Memory B cell (primary cell): Measurements from ENCODE around the gene KRT3.

Experiments
- ATAC-seq: fragments of 150-1000 bp; cut with Tn5 transposase; 2 replicates; pipeline ENCODE4 v1.10.0; 2021; ENCODE audit warnings: low read depth, mild to moderate bottlenecking, moderate library complexity
- DNase-seq, 2 donors: peaks; one replicate each; pipeline ENCODE4 v3.0.0; 2022; ENCODE audit warnings: low spot score in 2 of 2
- H3K27ac Mint-ChIP-seq: one replicate; pipeline ENCODE4 v1.8.0; 2022; ENCODE audit warnings: mild to moderate bottlenecking, moderate library complexity, mixed read lengths
- H3K27me3 Mint-ChIP-seq: one replicate; pipeline ENCODE4 v1.8.0; 2022; ENCODE audit warnings: mixed read lengths
- H3K36me3 Mint-ChIP-seq: one replicate; pipeline ENCODE4 v1.8.0; 2022; ENCODE audit warnings: mild to moderate bottlenecking, mixed read lengths
- H3K4me1 Mint-ChIP-seq: one replicate; pipeline ENCODE4 v1.8.0; 2022; ENCODE audit warnings: mixed read lengths
- H3K4me3 Mint-ChIP-seq: one replicate; pipeline ENCODE4 v1.8.0; 2022; ENCODE audit warnings: mild to moderate bottlenecking, moderate library complexity, mixed read lengths
- H3K9me3 Mint-ChIP-seq: one replicate; pipeline ENCODE4 v1.8.0; 2022; ENCODE audit warnings: mixed read lengths

The KRT3 gene

DNA sequence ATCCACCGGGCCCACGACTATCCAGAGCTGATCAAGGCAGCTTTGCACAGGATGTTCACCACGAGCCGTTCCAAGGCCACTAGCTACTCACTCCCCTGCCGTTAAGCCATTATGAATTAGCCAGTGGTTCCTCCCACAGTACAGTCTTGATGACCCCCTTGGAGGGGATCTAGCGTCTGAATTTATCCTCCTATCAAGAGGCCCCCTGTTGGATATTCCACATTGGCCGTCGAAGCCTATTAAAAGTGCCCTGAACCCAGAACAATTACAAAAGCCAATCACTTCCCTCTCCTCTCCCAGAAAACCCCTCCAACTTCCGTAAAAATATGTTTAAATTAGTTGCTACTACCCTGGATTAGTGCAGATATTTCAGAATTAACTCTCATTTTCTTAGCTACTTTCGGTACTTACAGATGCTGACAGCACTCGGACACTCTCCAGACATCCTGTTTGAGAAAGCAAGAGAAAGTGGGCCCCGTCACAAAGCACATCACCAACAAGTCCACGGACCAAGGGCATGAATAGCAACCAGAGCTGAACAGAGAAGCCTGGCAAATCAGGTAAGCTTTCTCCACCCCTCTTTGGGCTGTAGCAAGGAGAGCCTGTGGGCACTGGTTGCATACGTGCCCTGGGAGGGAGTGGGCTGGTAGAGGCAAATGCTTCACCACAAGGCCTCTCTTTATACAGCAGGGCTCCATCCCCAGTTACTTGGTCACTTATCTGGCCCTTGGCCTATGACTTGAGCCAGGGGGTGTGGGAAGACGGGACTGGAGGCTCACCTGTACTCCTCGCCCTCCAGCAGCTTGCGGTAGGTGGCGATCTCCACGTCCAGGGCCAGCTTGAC is 5.3 kb downstream of the KRT3 start:
- Mint-ChIP-seq H3K9me3 (peaks cover 2% of the 10 kb centered on the region), H3K4me3 (no peak overlapping the region), H3K36me3 (no peaks in the 10 kb centered on the region), H3K27ac (no peak overlapping the region), H3K27me3 (peaks cover 21% of the 10 kb centered on the region), H3K4me1 (peaks cover 3% of the 10 kb centered on the region)
- DNase-seq (no peak), ATAC-seq (no peak)

DNA sequence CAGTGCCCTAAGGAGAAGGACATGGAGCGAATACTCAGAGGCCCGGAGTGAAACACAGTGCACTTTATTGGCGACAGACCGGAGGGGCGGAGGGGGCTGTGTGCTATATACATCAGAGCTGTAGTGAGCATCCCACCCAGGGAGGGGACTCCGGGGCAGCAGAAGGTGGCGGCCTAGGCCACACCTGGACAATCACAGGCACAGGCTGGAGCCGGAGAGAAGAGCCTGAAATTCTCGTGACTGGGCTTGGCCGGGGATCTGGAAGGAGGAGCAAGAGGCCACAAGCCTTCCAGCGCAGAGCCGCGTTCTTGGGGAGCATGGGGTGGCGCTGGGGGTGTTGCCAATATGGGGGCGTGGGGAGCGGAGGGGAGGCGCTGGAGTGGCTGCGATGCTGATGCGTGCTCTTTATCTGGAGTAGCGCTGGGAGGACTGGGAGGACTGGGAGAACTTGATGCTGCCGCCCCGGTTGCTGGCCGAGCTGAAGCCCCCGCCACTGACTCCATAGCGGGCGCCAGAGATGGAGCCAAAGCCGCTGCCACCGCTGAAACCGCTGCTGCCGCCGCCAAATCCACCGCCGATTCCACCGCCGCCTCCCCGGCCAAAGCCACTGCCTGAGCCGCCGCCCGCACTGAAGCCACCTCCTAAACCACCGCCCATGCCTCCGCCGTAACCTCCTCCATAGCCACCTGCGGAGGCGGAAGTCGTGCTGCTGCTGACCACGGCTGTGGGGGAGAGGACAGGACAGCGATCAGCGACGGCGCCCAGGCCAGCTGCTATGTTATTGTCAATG is 6.1 kb downstream of the KRT3 start:
- ATAC-seq (no peak), DNase-seq (no peak)
- Mint-ChIP-seq H3K4me3 (no peak overlapping the region), H3K27ac (no peak overlapping the region), H3K9me3 (peaks cover 2% of the 10 kb centered on the region), H3K27me3 (peaks cover 23% of the 10 kb centered on the region), H3K4me1 (peaks cover 3% of the 10 kb centered on the region), H3K36me3 (no peaks in the 10 kb centered on the region)

DNA sequence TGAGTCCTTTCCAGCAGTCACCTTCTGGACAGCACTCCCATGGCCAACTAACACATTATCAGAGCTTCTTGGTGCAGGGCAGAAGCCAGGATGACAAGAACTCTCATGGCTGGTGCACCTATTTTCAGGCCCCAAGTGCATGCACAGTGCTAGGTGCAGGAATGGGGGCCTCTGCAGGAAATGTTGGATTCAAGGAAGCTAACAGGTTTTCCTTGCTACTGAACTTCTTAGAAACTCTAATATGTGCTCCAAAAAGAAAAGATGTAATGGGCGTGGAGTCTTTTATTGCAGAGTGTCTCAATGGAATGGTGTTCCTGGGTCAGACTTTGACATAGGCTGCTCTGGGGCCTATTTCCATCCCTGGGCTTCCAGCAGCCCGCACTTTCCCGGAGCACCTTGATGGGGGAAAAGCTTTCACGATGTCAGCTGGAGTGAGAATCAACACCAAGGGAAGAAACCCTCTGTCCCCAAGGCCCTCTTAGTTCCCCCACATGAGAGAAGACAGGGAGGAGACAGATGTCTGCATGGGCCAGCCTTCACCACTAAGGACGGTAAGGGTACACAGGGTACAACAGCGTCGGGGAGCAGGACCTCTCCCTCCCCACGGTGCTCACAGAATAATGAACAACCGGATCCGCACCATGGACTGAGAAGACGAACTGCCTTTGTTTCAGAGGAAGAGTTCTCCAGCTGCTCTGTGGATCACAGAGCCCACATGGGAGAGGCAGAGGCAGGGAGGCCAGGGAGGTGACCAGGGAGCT is 6.9 kb downstream of the KRT3 start:
- peaks cover 2% of the 10 kb centered on the region for H3K9me3 Mint-ChIP-seq
- no peak for ATAC-seq
- peaks cover 3% of the 10 kb centered on the region for H3K4me1 Mint-ChIP-seq
- peaks cover 25% of the 10 kb centered on the region for H3K27me3 Mint-ChIP-seq
- no peaks in the 10 kb centered on the region for H3K36me3 Mint-ChIP-seq
- no peak overlapping the region for H3K27ac Mint-ChIP-seq
- H3K4me3 Mint-ChIP-seq, result no peak overlapping the region
- DNase-seq, result no peak

DNA sequence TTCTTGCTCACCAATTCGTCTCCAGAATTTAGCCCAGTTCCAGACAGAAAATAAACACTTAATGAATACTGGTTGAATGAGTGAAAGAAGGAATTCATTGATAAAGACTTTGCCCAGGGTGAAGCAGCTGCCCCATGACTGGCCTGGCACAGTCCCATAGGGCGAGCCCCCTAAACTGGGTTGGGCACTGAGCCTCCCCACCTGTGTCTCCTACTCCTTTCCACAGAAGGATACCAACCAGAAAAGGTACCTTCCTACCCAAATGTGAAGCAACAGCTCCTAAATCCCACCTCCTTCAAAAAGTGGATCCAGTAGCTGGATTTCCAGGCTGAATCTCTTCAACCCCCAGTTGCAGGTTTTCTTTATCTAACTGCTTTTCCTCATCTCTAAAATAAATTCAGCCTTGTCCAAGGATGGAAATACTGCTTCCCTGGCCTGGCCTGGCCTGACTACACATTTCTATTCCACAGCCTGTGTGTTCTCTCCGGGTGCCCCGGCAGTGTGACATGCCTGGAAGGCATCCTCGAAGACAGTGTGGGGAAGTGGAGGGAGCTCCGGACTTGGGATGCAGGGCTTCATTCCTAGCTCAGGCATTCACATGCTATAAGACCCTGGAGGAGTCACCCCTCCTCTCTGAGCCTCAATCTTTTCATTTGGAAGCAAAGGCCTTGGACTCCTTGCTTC is 7.6 kb downstream of the KRT3 start:
- Mint-ChIP-seq H3K27ac (no peak overlapping the region), H3K36me3 (no peaks in the 10 kb centered on the region), H3K9me3 (peaks cover 2% of the 10 kb centered on the region), H3K4me3 (no peak overlapping the region), H3K4me1 (peaks cover 3% of the 10 kb centered on the region), H3K27me3 (peaks cover 26% of the 10 kb centered on the region)
- no peak for DNase-seq
- ATAC-seq, result no peak

DNA sequence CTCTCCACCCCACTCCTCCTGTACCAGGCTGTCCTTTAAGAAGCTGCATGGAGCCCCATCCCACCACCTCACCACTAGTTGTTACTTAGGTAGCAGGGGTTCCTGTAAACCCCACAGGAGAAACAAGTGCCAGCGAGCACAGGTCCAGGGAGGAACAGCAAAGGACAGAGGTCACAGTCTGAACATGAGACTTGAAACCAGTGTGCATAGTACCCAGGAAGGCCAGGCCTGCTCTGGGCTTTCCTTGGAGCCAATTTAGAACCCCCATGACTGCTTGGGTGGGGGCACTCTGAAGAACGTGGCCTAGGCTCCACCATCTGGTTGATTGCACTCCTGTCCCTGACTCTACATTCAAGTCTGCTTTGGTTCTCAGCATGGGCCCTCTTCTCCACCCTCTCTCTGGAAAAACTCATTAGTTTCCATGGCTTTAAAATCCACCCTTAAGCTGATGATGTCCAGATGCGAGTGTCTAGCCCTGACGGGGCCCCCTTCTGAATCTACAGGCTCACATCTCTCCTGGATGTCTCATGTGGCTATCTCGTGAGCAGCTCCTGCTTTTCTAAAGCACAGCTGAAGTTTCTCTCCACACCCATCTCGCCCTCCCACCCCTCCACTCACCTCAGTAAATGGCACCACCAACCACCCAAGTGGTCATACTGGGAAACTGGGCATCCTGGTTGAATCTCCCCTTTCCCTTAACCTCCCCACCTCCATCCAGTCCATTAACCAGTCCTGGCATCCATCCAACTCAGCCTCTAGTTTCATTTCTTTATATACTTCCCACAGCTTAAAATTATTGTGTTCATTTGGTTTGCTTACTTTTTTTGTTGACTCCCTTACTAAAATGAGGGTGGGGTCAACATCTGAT is 8.4 kb downstream of the KRT3 start:
- DNase-seq (no peak), ATAC-seq (no peak)
- peaks cover 2% of the 10 kb centered on the region for H3K9me3 Mint-ChIP-seq
- H3K27ac Mint-ChIP-seq, result no peak overlapping the region
- H3K27me3 Mint-ChIP-seq, result peaks cover 26% of the 10 kb centered on the region
- H3K4me3 Mint-ChIP-seq, result no peak overlapping the region
- H3K36me3 Mint-ChIP-seq, result no peaks in the 10 kb centered on the region
- peaks cover 3% of the 10 kb centered on the region for H3K4me1 Mint-ChIP-seq

DNA sequence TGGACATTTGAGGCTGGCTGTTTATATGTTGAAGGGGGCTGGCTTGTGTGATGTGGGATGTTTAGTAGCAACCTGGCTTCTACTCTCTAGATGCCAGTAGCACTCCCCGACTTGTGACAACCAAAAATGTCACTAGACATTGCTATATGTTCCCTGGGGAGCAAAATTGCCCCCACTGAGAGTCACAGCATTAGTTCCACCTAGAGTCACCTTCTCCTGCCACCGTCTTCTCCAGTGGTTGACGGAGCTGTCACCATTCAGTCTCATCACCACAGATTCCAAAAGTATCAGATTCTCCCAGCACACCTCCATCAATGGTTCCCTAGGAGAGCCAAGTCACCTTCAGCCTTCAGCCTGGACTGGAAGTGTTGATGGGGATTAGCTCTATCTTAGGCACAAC is 11.0 kb downstream of the KRT3 start:
- peaks cover 22% of the 10 kb centered on the region for H3K27me3 Mint-ChIP-seq
- H3K9me3 Mint-ChIP-seq, result peaks cover 2% of the 10 kb centered on the region
- H3K27ac Mint-ChIP-seq, result no peak overlapping the region
- H3K36me3 Mint-ChIP-seq, result no peaks in the 10 kb centered on the region
- DNase-seq, result no peak
- ATAC-seq, result no peak
- peaks cover 3% of the 10 kb centered on the region for H3K4me1 Mint-ChIP-seq
- no peak overlapping the region for H3K4me3 Mint-ChIP-seq

DNA sequence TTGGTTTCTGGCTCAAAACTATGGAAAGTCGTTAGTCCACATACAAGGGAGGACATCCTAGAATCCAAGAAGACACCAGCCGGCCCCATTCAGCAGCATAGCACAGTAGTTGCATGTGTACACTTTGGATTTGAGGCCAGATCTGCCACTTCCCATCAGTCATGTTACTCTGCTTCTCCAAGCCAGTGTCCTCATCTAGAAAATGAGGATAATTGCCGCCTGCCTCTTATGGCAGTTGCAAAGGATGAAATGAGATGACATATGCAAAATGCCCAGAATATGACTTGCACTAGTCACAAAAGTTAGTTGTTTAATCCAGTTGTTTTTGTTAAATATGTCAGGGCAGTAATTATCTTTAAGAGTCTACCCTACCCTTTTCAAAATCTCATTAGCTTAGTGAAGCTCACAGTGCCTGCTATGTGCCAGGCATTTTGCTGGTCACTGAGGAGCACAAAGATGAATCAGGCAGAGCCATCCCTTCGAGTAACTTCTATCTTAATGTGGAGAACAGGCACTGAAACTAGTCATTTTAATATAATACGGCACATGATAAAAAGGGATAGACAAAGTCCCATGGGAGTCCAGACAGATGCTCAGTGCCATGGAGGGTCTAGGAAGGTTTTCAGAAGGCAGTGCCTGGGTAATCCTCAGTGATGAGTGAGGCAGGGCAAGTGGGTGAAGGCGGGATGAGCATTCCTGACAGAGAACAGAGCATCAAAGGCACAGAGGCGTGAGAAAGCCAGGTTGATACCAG is 12.2 kb downstream of the KRT3 start:
- no peak for DNase-seq
- H3K27me3 Mint-ChIP-seq, result peaks cover 14% of the 10 kb centered on the region
- H3K4me3 Mint-ChIP-seq, result no peak overlapping the region
- H3K27ac Mint-ChIP-seq, result no peak overlapping the region
- peaks cover 2% of the 10 kb centered on the region for H3K9me3 Mint-ChIP-seq
- peaks cover 3% of the 10 kb centered on the region for H3K4me1 Mint-ChIP-seq
- H3K36me3 Mint-ChIP-seq, result no peaks in the 10 kb centered on the region
- ATAC-seq, result no peak

DNA sequence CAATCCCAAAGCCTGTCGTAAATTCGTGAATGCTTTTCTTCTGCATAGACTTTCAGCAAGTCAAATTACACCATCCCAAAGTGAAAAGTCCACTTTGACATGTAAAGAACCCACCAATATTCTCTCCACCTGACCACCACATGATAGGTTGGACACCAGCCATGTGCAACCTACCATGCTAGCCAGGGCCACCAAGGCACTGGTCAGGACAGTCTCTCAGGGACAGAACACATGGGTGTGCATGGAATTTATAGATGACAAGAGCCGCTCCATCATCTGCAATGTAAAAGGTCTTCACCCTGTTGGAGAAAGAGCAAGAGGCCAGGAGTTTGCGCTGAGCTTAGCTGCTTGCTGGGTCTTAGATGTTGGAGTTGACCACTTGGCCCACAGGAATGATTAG is 13.4 kb downstream of the KRT3 start:
- no peak overlapping the region for H3K27ac Mint-ChIP-seq
- H3K27me3 Mint-ChIP-seq, result peaks cover 17% of the 10 kb centered on the region
- no peaks in the 10 kb centered on the region for H3K4me1 Mint-ChIP-seq
- no peak overlapping the region for H3K4me3 Mint-ChIP-seq
- ATAC-seq, result no peak
- peaks cover 2% of the 10 kb centered on the region for H3K9me3 Mint-ChIP-seq
- DNase-seq, result no peak
- no peaks in the 10 kb centered on the region for H3K36me3 Mint-ChIP-seq

DNA sequence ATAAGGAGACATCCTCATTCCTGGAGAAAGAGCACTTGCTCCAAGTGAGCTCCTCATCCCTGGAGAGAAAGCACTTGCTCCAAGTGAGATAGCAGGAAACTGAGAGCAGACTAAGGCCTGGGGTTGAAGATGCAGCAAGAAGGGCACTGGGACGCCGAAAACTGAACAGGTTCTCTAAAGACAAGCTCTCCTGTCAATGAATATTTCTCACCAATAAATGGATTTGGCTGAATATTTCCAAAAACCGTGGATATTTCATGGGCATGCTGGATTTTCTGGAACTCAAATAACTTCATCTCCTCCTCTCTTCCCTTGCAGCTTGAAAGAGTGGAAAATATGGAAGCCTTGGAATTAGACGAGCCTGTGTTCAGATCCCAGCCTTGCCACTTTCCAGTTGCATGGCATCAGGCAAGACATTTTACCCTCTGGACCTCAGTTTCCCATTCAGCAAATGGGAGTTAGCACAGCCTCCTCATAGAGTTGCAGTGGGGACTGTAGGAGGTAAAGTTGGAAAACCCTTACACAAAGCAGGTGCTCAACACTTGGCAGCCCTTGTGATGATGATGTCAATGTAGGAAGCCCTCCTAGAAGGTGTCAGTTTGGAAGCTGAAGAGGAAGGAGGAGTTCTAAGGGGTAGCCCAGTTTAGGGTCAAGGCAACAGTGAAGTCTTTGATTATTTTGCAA is 14.4 kb downstream of the KRT3 start:
- Mint-ChIP-seq H3K36me3 (no peaks in the 10 kb centered on the region), H3K4me1 (no peaks in the 10 kb centered on the region), H3K27ac (no peak overlapping the region), H3K4me3 (no peak overlapping the region), H3K27me3 (peaks cover 20% of the 10 kb centered on the region), H3K9me3 (peaks cover 2% of the 10 kb centered on the region)
- ATAC-seq (no peak), DNase-seq (no peak)

DNA sequence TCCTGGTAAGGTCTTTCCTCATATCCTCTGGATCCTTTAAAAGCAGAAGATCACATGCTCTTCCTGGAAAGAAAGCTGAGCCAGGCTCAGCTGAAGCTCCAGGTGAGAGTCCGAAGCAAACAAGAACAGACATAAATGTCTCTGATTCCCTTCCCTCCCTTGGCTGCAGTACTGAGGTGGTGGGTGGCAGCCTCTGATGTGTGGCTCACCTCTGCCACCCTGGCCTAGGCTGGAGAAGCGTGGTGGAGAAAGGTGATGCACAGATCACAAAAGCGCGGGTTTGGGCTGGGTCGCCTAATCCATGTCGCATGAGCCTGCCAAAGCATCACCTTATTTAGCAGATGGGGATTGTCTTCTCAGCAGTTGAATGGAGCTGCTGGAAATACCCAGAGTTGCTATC is 16.0 kb downstream of the KRT3 start:
- Mint-ChIP-seq H3K4me1 (no peaks in the 10 kb centered on the region), H3K27me3 (peaks cover 18% of the 10 kb centered on the region), H3K9me3 (no peaks in the 10 kb centered on the region), H3K27ac (no peak overlapping the region), H3K4me3 (no peak overlapping the region), H3K36me3 (no peaks in the 10 kb centered on the region)
- DNase-seq, result no peak
- no peak for ATAC-seq

DNA sequence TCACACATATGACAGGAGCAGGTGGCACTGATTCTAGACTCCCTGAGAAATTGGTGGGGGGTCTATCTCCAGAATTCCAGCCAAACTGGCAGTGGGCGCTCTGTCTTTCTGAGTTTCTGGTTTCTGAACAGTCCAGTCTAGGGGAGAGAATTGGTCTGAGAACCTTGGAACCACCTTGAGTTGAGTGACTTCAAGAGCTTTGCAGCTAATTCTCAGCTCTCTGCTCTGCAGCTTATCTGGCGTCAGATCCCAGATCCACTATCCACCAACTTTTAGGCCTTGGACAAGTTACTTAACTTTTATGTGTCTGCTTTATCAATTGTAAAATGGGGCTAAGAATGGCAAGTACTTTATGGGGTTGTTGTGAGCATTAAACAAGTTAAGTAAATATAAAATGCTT is 17.1 kb downstream of the KRT3 start:
- no peak overlapping the region for H3K4me3 Mint-ChIP-seq
- DNase-seq (no peak), ATAC-seq (no peak)
- H3K36me3 Mint-ChIP-seq, result no peaks in the 10 kb centered on the region
- H3K9me3 Mint-ChIP-seq, result no peaks in the 10 kb centered on the region
- H3K27me3 Mint-ChIP-seq, result peaks cover 13% of the 10 kb centered on the region
- no peak overlapping the region for H3K27ac Mint-ChIP-seq
- no peaks in the 10 kb centered on the region for H3K4me1 Mint-ChIP-seq

DNA sequence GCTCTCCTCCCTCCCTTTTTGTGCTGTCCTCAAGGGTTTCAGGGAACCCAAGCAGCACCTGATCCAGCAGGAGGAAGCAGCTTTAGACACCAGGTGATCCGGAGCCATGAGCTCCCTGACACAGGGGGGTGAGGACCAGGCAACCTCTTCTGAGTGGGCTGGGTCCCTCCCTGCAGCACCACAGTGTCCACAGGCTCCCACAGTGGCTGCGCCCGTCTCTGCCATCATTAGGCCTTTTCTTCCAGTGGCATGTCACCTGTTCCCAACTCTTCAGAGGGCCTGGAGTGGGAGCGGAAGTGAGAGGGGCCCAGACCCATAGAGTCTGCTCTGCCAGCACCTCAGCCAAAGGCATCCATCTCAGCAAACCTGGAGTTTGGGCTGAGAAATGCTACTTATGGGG is 18.4 kb downstream of the KRT3 start:
- DNase-seq (no peak), ATAC-seq (no peak)
- H3K9me3 Mint-ChIP-seq, result no peaks in the 10 kb centered on the region
- no peak overlapping the region for H3K4me3 Mint-ChIP-seq
- H3K27ac Mint-ChIP-seq, result no peak overlapping the region
- H3K36me3 Mint-ChIP-seq, result no peaks in the 10 kb centered on the region
- peaks cover 11% of the 10 kb centered on the region for H3K27me3 Mint-ChIP-seq
- no peaks in the 10 kb centered on the region for H3K4me1 Mint-ChIP-seq
